ENCODE results near the gene PRKAG3.

The PRKAG3 gene

DNA sequence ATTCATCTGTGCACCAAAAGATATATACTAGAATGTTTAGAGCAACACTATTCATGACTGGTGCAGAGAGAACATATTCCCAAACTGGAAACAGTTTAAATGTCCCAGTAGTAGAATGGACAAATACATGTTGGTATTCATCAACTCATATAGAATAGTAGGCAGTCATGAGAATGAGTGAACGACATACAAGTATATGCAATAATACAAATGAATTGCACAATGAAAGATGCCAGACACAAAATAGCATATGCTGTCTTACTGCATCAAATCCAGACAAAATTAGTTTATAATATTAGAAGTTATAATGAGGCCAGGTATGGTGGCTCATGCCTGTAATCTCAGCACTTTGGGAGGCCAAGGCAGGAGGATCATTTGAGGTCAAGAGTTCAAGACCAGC, 8.3 kb upstream of the PRKAG3 start:
- no peak for DNase-seq (ENCODE audit: low read depth)

DNA sequence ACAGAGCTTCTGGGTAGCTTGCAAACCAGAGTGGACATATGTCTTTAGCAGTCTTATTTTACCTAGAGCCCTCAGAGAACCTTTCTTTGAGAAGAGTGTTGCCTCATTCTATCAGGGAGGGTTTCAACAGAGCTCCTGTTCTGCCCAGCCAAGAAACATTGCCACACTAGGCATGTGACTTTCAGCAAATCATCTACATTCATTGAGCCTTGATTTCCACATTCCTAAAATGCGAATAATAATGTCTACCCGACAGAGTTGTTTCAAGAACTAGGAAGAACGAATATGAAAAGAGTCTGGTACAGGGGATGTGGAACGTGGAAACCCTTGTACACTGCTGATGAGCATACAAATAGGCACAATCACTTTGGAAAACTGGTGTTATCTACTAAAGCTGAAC, 7.8 kb upstream of the PRKAG3 start:
- no peak for DNase-seq (ENCODE audit: low read depth)

DNA sequence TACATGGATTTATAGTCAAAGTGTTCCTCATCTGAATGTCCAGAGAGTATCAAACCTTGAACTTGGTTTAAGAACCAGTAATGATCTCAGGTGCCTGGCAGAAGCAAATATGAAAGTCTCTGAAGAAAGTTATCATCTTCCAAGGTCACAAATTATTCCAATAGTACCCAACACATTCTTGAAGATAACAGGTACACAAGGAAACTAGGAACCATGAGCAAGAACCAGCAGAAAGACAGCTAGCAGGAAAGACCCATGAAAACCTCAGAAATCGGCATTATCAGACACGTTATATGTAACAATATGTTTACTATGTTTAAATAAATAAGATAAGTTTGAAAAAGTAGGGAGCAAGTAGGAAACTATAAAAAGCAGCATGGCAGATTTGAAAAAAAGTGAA, 5.9 kb upstream of the PRKAG3 start:
- DNase-seq (ENCODE audit: low read depth): no peak

DNA sequence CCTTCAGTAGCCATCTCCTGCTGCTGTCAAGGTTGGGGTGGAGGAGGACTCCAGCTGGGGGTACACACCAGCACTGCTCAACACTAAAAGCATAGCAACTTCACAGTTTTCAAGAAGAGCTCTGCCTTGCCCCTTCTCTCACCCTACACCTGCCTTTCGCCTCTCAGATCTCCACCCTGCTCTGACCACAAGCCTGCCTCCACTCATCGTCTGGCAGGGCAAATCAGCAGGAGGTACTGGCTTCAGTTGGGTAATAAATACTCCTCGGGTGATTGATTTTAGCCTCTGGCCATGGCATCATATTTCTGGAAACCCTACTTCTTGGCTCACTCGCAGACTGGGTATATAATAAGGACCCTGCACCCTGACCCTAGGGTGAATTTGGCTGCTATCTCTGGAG, 3.1 kb upstream of the PRKAG3 start:
- no peak for DNase-seq (ENCODE audit: low read depth)

DNA sequence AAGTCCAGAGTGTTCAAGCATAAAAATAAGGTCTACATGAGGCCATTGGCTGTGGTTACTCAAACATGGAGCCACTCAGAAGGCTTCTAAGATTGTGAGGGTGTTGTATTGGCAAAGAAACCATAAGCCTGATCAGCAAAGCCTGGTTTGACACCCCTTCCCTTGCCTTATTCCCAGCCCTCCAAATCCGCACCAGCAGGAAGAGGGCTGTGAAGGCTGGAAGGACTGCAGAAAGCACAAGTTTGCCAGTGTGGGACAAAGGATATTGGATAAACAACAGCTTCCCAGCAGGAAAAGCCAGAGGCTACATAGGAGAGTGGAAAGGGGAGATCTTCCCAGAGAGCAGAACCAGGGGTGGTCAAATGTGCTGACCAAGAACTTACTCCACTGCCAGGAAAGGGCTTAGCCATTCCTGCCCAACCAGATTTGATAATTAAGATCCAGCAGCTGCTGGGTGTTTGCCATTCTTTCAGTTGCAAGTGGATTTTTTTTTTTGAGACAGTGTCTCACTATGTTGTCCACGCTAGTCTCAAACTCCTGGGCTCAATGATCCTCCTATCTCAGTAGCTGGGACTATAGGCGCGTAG, 1.5 kb upstream of the PRKAG3 start:
- no peak for DNase-seq (ENCODE audit: low read depth)

DNA sequence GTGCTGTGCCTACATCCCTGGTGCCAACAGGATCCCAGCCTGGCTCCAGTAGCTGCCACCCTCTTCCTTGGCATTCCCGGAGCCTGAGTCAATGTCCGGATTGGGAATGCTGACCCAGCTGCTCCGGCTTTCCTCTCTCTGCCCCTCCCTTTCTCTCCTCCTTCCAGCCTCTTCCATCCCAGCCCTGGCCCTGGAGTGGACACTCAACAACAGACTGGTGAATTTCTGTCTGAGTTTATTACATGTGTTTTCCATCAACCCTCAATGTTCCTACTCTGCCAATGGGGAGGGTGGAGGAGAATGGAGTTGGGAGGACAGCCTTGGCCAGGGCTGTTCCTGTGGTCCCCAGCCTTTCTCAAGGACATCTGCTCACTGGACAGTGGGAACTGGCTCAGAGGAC, 917 bp upstream of the PRKAG3 start:
- no peak for DNase-seq (ENCODE audit: low read depth)

DNA sequence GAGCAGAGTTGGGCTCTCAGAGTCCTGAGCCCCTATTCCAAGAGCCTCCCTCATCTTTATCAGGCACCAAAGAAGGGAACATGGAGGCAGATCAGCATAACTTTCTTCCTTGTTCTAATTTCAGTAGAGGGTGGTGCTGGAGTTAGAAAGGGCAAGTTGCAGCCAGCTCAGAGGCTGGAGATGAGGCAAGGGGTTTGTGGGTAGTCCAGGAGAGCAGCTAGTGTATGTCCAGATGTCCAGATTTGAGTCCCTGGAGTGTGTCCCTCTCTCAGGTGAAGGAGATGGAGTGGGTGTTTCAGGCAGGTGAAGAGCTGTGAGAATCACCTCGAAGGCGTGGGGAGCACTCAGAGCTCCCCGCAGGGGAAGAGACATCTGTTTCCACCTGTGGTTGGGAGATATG, 478 bp upstream of the PRKAG3 start:
- DNase-seq (ENCODE audit: low read depth): no peak

DNA sequence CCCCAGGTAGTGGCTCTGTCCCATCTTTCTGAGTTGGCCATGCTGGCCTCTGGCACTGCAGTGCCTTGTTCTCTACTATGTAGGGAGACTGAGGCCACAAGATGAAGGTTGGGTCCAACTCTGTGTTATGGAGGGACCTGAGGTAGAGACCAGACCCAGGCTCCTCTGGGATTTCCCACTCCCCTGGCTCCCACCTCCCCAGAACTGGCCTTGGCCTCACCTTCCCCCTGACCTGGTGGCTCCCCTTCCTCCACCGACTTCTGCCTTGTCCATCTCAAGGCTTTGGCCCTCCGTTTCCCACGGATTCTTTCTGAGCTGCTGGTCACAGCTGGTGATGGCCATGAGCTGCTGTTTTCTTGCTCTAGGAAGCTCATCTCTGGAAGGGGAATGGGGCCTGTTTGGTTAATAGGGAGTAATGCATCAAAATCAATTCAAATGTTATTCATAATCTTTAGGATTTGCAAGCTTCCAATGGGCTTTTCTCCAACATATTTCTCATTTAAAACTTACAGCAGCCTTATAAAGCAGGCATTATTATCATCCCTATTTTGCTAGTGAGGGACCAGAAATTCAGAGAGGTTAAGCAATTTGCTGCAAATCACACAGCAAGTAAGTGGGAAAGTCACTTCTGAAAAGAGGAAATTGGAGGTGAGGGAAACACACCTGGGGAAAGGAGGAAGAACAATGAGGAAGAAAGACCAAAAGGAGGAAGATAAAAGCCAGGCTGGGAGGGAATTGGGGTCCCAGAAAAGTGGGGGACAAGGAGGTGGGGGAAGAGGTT, 887 bp downstream of the PRKAG3 start:
- no peak for DNase-seq (ENCODE audit: low read depth)

DNA sequence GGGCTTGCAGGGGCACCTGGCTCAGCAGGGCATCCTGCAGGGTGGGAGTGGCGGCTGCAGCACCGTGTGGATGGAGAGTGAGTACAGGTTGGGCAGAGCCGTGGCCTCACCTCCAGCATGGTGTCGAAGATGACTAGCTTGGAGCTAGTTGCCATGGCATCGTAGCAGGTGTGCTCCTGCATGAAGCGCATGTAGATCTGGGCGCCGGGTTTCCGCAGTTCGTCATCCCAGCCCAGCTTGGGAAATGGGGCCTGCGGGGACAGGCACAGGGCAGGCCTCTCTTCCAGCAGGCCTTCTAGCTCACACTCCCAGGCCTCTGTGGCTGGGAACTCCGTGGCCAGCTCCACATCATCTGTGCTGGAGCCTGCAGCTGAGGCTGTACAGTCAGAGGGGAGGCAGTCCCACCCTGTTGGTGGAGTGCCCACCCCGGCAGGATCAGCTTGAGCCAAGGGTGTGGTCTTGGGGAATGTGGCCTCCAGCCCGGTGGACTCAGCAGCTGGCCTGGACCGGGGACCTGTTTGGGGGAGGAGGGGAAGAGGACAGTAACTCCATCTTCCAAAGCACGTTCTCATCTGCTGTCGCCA, 1.6 kb downstream of the PRKAG3 start:
- no peak for DNase-seq (ENCODE audit: low read depth)

DNA sequence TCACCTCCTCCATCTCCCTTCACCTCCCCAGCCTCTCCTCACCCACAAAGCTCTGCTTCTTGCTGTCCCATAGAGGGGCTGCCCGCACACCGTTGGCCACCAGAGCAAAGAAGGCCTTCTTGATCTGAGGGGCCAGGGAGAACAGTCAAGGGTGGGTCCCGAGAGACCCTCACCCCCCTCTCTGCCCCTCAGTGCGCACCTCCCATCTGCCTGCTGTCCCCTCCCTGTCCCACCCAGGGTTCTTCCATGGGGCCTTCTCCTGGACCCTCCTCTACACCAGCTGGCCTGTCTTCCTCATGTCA, 3.2 kb downstream of the PRKAG3 start:
- no peak for DNase-seq (ENCODE audit: low read depth)

DNA sequence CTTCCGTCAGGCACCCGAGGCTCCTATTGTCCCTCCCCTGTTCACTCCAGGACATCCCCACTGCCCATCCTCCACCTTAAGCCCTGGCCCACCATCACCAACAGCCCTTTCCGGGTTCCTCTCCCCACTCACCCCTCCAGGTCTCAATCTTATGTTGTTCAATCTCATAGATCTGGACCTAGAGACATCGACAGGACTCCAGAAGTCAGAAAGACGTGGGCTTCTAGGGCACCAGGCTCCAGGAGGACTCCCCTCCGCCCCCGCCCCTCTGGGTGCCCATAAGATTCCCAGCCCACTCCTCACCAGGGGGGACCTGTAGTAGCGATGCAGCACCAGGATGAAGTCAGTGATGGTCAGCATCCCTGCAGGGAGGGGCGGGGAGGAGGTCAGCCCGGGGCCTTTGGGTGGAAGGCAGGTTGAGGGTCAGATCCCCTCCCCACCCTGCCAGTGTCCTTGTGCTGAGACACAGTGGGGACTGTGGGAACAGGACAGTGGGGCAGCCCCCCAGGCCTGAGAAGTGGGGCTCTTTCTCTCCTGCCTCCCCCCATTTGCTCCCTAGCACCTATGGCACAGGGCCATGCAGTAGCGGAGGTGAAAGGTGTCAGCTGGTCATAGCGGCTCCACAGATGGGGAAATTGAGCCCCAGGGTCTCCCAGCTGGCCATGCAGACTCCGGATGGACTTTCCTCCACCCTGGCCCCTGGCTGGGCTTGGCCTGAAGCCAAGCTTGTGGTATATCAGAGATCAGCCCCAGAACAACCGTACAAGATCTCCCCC, 3.7 kb downstream of the PRKAG3 start:
- DNase-seq (ENCODE audit: low read depth): no peak

DNA sequence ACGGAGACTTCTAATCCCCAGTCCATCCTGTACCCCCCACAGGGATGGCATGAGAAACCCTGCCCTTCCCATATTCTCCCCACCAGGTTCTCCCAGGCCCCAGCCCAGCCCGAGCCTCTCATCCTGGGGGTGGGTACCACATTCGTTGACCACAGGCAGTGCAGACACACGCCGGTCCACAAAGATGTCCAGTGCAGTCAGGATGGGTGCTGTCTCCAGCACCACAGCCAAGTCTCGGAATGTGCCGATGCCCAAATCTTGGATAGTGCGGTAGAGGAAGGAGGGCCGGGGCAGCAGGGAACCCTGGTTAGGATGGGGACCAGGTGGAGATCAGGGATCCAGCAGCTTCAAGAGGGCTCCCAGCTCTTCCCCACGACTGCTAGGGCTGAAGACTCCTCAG, 4.8 kb downstream of the PRKAG3 start:
- DNase-seq (ENCODE audit: low read depth): no peak

DNA sequence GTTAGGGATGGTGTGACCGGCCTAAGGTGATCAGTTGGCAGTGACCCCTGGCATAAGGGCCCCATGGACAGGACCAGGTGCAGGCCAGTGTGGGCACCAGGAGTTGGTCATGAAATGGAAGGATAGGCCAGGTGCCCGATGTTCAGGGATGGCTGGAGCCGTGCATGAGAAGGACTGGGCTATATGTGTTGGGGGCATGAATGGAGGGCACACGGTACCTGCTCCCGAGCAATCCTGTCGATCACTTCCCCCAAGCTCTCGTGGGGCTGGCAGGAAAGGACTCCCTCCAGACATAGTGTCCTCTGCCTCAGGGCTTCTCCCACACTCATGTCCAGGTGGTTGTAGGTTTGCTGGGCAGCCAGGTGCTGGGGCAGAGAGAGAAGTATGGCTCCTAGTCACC, 7.6 kb downstream of the PRKAG3 start:
- DNase-seq (ENCODE audit: low read depth): no peak

DNA sequence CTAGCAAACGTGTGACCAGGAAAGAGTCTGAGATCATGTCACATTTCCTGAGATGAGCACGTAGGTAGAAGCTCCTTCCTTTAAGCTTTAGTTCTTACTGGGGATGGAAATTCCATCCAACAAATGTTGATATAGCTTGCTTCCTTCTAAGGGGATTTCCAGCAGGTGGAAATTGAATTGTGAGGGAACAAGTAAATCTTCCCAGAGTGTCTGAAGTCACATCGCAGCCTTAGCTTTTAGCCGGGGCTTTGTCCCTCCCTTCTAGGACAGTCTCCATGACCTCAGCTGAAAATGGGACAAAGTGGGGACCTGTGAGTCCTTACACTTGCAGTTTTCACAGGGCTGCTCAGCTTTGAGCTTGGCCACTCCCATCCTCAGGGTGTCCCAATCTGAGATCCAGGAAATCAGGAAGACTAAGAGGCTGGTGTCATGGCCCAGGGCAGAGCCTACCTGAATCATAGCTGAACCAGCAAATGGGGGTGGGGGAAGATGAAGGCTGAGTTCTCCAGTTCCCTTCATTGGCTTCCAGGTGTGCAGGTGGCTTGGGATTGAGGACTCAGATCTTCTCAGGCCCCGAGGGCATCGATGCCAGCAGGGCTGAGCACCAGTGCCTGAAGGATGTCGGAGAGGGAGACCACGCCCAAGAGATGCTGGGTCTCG, 8.3 kb downstream of the PRKAG3 start:
- DNase-seq (ENCODE audit: low read depth): no peak

DNA sequence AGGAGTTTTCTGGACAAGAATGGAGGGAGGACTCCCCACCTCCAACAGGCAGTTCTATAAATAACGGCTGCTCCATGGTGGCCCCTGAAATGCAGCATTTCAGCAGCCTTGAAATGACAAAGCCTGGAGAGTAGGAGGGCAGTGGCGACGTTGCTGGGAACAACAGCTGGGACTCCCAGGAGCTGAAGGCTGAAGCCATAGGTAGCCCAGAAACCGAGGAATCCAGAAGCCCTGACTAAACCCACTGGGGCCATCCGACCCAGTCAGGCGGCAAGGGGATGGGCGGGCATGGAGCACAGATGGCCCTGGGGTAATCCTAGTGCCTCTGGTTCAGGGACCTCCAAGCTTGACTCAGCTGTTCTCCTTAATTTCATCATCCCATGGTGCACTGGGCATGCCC, 9.0 kb downstream of the PRKAG3 start:
- no peak for DNase-seq (ENCODE audit: low read depth)

DNA sequence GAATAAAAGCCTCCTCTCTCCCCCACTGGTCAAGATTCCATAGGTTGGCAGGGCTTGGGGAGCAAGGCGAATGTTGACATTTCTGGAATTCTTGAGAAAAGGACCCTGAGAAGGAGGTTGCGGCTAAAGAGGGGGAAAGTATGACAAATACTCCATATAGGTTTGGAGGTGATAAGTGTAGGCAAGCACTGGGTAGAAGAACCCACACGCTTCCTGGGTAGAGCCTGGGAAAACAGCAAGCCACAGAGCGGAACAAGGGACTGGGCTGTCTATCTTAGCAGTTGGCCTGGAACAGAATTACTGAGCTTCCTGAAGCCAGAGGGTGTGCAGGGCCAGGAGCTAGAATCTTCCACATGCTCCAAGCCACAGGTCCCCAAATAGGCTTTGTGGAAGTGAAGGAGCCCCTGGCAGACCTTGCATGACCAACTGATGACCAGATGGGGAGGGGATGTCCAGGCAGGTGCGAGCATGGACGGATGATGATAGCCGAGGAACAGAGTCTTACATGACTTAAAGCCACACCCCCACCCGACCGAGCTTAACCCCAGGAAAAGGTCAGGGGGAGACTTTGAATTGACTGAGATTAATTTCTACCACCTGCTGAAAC, 9.9 kb downstream of the PRKAG3 start:
- no peak for DNase-seq (ENCODE audit: low read depth)

DNA sequence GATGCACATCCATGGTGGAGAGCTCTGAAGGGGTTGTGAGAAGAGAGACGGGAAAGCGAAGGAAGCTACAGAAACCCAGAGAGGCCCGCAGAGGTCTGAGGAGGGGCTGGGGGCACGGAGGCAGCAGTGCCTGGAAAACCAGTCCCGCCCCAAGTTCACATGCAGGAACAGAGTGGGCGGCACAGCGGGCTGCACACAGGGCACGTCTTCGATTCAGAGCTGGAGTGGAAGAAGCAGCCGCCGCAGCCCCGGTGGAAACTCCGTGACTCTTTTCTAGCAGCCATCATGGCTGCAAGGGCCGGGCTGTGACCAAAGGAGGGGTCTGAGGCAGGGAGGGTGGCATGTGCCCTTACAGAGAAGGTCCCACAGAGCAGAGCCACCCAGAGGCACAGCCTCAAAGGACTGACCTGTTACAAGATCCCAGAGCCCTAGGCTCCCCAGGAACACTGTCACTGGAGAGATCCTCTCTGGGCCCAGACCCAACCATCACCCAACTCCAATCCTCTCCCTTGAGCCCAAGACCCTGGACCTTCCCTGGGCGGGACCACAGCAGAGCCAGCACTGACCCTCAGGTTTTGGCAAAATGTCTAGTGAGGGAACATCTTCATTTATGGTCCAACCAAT, 10.7 kb downstream of the PRKAG3 start:
- DNase-seq (ENCODE audit: low read depth): no peak

DNA sequence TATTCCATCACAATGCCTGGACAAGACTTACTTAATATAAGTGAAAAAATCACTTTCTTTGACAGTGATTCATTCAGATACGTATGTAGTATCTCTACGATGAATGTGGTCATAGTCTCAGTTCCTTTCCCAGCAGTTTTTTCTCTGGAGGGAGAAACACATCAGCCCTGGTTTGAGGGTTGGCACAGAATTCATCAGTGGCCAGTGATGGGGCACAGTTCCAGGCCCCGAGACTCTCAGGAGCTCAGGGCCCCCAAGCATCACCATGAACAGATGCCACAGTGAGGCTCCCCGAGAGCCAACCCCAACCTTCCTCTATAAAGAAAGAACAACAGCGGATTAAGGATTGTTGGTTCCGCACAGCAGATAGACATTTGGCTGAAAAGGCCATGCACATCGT, 12.5 kb downstream of the PRKAG3 start:
- no peak for DNase-seq (ENCODE audit: low read depth)

DNA sequence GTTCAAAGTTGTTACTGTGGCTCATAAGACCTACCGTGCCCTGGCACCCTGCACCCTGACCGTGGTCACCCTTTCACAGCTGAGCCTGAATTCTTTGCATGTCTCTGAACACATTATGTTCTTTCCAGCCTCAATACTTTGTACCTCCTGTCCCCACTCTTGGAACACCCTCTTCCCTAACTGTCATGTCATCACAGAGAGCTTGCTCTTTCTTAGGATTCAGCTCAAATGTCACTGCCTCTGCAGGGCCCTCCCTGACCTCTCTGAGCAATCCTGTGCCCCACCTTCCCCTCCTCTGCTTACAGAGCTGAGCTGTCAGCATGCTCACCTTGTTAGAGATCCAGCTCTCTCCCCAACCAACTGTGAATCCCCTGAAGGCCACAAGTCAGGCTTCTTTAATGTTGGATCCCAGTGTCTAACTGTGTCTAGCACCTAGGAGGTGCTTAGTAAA, 15.0 kb downstream of the PRKAG3 start:
- no peak for DNase-seq (ENCODE audit: low read depth)

DNA sequence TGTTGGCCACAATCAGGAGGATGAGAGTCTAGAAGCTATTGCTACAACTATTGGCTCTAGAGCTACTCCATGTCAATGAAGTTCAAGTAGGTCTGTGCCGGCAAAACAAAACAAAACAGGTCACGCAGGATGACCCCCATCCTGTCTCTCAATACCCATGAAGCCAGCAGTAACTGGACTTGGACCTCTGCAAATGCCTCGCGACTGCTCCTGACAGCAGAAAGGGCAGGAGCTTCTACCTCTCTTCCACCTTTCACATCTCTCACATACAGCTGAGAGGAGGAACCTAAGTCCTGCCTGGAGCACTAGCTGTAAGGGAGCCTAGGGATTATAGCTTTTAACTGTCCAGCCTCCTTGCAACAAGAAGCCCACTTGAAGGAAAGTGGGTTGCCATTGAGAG, 16.0 kb downstream of the PRKAG3 start:
- no peak for DNase-seq (ENCODE audit: low read depth)

DNA sequence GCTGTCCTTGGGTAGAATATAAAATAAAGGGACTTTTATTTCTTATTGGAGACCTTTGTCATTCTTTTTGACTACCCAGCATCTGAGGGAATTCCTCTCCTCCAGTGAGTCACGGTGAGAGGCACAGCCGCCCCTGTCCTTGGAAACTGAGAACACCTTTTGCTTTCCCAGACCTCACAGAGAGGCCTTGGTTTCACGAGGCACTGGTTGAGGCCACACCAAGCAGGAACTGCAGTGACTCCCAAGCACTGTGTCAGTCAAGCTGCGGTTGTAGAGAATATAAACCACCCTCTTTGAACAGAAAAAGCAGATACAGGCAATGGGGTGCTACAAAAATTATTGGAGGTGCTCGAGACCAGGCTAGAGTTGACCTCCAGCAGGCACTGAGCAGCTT, 16.4 kb downstream of the PRKAG3 start:
- no peak for DNase-seq (ENCODE audit: low read depth)

Data from stimulated activated CD8-positive, alpha-beta memory T cell treated with anti-CD3 and anti-CD28 coated beads, Interleukin-4, amount 100 ng/mL, for 24 hours (primary cell).